Parathyroid adenoma (tissue), 2 donors: ENCODE data around the gene KCND1.

Experiments
- H2AFZ ChIP-seq: fragments of 300-600 bp; sonication (generic); one replicate; pipeline ENCODE4 v1.7.0; 2017; ENCODE audit warnings: antibody characterized with exemption, mild to moderate bottlenecking
- H3K27ac ChIP-seq: fragments of 300-600 bp; sonication (generic); one replicate; pipeline ENCODE4 v1.7.0; 2017
- H3K27me3 ChIP-seq: fragments of 300-600 bp; sonication (generic); one replicate; pipeline ENCODE4 v1.7.0; 2017; ENCODE audit warnings: low read length; ENCODE audit not compliant: control insufficient read depth, insufficient read depth
- H3K36me3 ChIP-seq: fragments of 300-600 bp; sonication (generic); one replicate; pipeline ENCODE4 v1.7.0; 2017; ENCODE audit warnings: low read length; ENCODE audit not compliant: control insufficient read depth, insufficient read depth
- H3K4me1 ChIP-seq: fragments of 300-600 bp; sonication (generic); one replicate; pipeline ENCODE4 v1.7.0; 2017; ENCODE audit warnings: control low read depth
- H3K4me2 ChIP-seq: fragments of 300-600 bp; sonication (generic); one replicate; pipeline ENCODE4 v1.7.0; 2017; ENCODE audit warnings: low read length
- H3K4me3 ChIP-seq: fragments of 300-600 bp; sonication (generic); one replicate; pipeline ENCODE4 v1.7.0; 2017; ENCODE audit warnings: low read depth, low read length
- H3K79me2 ChIP-seq: fragments of 300-600 bp; sonication (generic); one replicate; pipeline ENCODE4 v1.7.0; 2017; ENCODE audit warnings: control low read depth
- H3K9ac ChIP-seq: fragments of 300-600 bp; sonication (generic); one replicate; pipeline ENCODE4 v1.7.0; 2017; ENCODE audit warnings: mild to moderate bottlenecking
- H3K9me3 ChIP-seq: fragments of 300-600 bp; sonication (generic); one replicate; pipeline ENCODE4 v1.7.0; 2017; ENCODE audit warnings: low read length; ENCODE audit not compliant: control insufficient read depth
- CTCF ChIP-seq: fragments of 300-600 bp; sonication (generic); IDR thresholded peaks from one replicate; pipeline ENCODE4 v1.7.0; 2017; ENCODE audit warnings: antibody characterized with exemption, mild to moderate bottlenecking
- donor health status: primary hyperparathyroidism.

The KCND1 gene

GRCh38 chrX:48971249-48972219 is at the start of gene KCND1:
Gene KCND1 (minus strand): TSS chrX:48971844. CDS start chrX:48970271, 1,573 bp downstream.
- H2AFZ ChIP-seq, result peak within 1 kb of the TSS; percentile 53
- H3K27ac ChIP-seq, result no peak within 1 kb of the TSS
- no peaks in the 10 kb centered on the region for H3K27me3 ChIP-seq
- no peaks in the 10 kb centered on the region for H3K79me2 ChIP-seq
- H3K4me3 ChIP-seq, result no peak within 1 kb of the TSS
- H3K4me2 ChIP-seq, result peak within 1 kb of the TSS; percentile 4
- no peaks in the 10 kb centered on the region for H3K4me1 ChIP-seq
- no peak for TF ChIP-seq CTCF
- no peaks in the 10 kb centered on the region for H3K36me3 ChIP-seq
- no peaks in the 10 kb centered on the region for H3K9me3 ChIP-seq
- no peak within 1 kb of the TSS for H3K9ac ChIP-seq

GRCh38 chrX:49019599-49020249 is 48.1 kb upstream of the KCND1 start:
- no peaks in the 10 kb centered on the region for H3K4me1 ChIP-seq
- H3K27me3 ChIP-seq, result no peaks in the 10 kb centered on the region
- H3K4me2 ChIP-seq, result no peak overlapping the region
- TF ChIP-seq CTCF, result no peak
- H3K9me3 ChIP-seq, result no peaks in the 10 kb centered on the region
- no peak overlapping the region for H3K27ac ChIP-seq
- H3K4me3 ChIP-seq, result no peak overlapping the region
- H2AFZ ChIP-seq, result no peak overlapping the region
- no peak overlapping the region for H3K9ac ChIP-seq
- no peaks in the 10 kb centered on the region for H3K36me3 ChIP-seq
- no peaks in the 10 kb centered on the region for H3K79me2 ChIP-seq

- Histone ChIP-seq H3K36me3 (no peaks in the 10 kb centered on the region), H3K27ac (no peak overlapping the region), H3K9ac (no peak overlapping the region), H3K4me1 (no peaks in the 10 kb centered on the region), H3K4me3 (no peak overlapping the region), H3K79me2 (no peaks in the 10 kb centered on the region), H3K9me3 (no peaks in the 10 kb centered on the region), H2AFZ (no peak overlapping the region), H3K27me3 (no peaks in the 10 kb centered on the region), H3K4me2 (no peak overlapping the region)
- no peak for TF ChIP-seq CTCF
These were observed 47.4 kb upstream of the KCND1 start for GRCh38 chrX:49019050-49019449.

- no peaks in the 10 kb centered on the region for H3K27me3 ChIP-seq
- no peaks in the 10 kb centered on the region for H3K4me1 ChIP-seq
- H3K4me2 ChIP-seq, result no peak overlapping the region
- no peak overlapping the region for H3K27ac ChIP-seq
- H3K9me3 ChIP-seq, result no peaks in the 10 kb centered on the region
- no peak overlapping the region for H3K4me3 ChIP-seq
- H3K9ac ChIP-seq, result no peak overlapping the region
- H3K36me3 ChIP-seq, result no peaks in the 10 kb centered on the region
- H3K79me2 ChIP-seq, result peaks cover 2% of the 10 kb centered on the region
- TF ChIP-seq CTCF, result no peak
- no peak overlapping the region for H2AFZ ChIP-seq
These were observed 32.1 kb upstream of the KCND1 start for GRCh38 chrX:49003696-49004095.
